EH (cell line): Measurements from ENCODE around the gene TRAPPC2B.

Experiments
- DNase-seq: peaks from one replicate; pipeline ENCODE4 v3.0.0-alpha.2; 2015; ENCODE audit warnings: low read depth

Gene TRAPPC2B

GRCh38 chr19:57362997-57363687, at the start of gene TRAPPC2B, which contains the start of gene ZNF547:
Gene TRAPPC2B, plus strand, starts transcription at chr19:57363551. Its CDS starts 1,283 bp downstream, at chr19:57364834.
Gene ZNF547, plus strand, starts transcription at chr19:57363551. Its CDS starts 5,005 bp downstream, at chr19:57368556.
- peak; percentile 99 for DNase-seq

- DNase-seq = no peak
These were observed 49.2 kb upstream of the TRAPPC2B start for GRCh38 chr19:57314146-57314545.

- DNase-seq = no peak
These were observed 45.8 kb upstream of the TRAPPC2B start for GRCh38 chr19:57317503-57317902.

GRCh38 chr19:57319869-57320179, 43.5 kb upstream of the TRAPPC2B start:
- DNase-seq = no peak

GRCh38 chr19:57320180-57321084, 42.9 kb upstream of the TRAPPC2B start, which contains the start of gene ZNF543:
Gene ZNF543, plus strand, starts transcription at chr19:57320472. Its CDS starts 382 bp downstream, at chr19:57320854.
- peak; percentile 96 for DNase-seq

GRCh38 chr19:57321116-57321515, 42.2 kb upstream of the TRAPPC2B start:
- DNase-seq = no peak

GRCh38 chr19:57321751-57322150, 41.6 kb upstream of the TRAPPC2B start:
- no peak for DNase-seq

- no peak for DNase-seq
These were observed 38.4 kb upstream of the TRAPPC2B start for GRCh38 chr19:57324992-57325391.

GRCh38 chr19:57327993-57328392, 35.4 kb upstream of the TRAPPC2B start:
- DNase-seq = no peak

- no peak for DNase-seq
These were observed 29.2 kb upstream of the TRAPPC2B start for GRCh38 chr19:57334191-57334590.

GRCh38 chr19:57338877-57339276, 24.5 kb upstream of the TRAPPC2B start:
- DNase-seq = peak; percentile 83

- no peak for DNase-seq
These were observed 20.8 kb upstream of the TRAPPC2B start for GRCh38 chr19:57342582-57342981.

GRCh38 chr19:57348136-57348535, 15.2 kb upstream of the TRAPPC2B start:
- peak; percentile 83 for DNase-seq

- DNase-seq = peak; percentile 97
These were observed 12.2 kb upstream of the TRAPPC2B start, which contains the start of gene ZNF304 for GRCh38 chr19:57350877-57351805. Gene ZNF304, plus strand, starts transcription at chr19:57351271. Its CDS starts 394 bp downstream, at chr19:57351665.

GRCh38 chr19:57351867-57352266, 11.5 kb upstream of the TRAPPC2B start:
- peak; percentile 16 for DNase-seq

- no peak for DNase-seq
These were observed 7.4 kb upstream of the TRAPPC2B start for GRCh38 chr19:57355916-57356315.

- no peak for DNase-seq
These were observed 5.9 kb upstream of the TRAPPC2B start for GRCh38 chr19:57357406-57357805.

- DNase-seq = no peak
These were observed 4.1 kb upstream of the TRAPPC2B start for GRCh38 chr19:57359300-57359699.

- DNase-seq = no peak
These were observed 932 bp upstream of the TRAPPC2B start for GRCh38 chr19:57362419-57362818.

- DNase-seq = peak; percentile 20
These were observed 384 bp downstream of the TRAPPC2B start for GRCh38 chr19:57363688-57364181.

GRCh38 chr19:57366776-57367175, 3.4 kb downstream of the TRAPPC2B start:
- DNase-seq = no peak

GRCh38 chr19:57374179-57374578, 10.8 kb downstream of the TRAPPC2B start:
- DNase-seq = no peak
